ENCODE data around the gene SV2B.

The SV2B gene

GRCh38 chr15:91196127-91196526, 96.1 kb downstream of the SV2B start:
- Mint-ChIP-seq H3K9me3 (no peaks in the 10 kb centered on the region), H3K4me3 (no peak overlapping the region), H3K36me3 (ENCODE audit: insufficient read depth) (no peaks in the 10 kb centered on the region), H3K27ac (no peak overlapping the region), H3K4me1 (ENCODE audit: low read depth in 2 of 2) (no peaks in the 10 kb centered on the region), H3K27me3 (peaks cover 62 to 77% of the 10 kb centered on the region in 2 donors)
- ATAC-seq (replicated peaks) = no peak
- DNase-seq = no peak

GRCh38 chr15:91196768-91197167, 96.7 kb downstream of the SV2B start:
- H3K27ac Mint-ChIP-seq = no peak overlapping the region
- no peaks in the 10 kb centered on the region for H3K4me1 Mint-ChIP-seq (ENCODE audit: low read depth in 2 of 2)
- H3K27me3 Mint-ChIP-seq = peaks cover 62 to 77% of the 10 kb centered on the region in 2 donors
- no peak for DNase-seq
- no peak for ATAC-seq (replicated peaks)
- no peak overlapping the region for H3K4me3 Mint-ChIP-seq
- H3K36me3 Mint-ChIP-seq (ENCODE audit: insufficient read depth) = no peaks in the 10 kb centered on the region
- H3K9me3 Mint-ChIP-seq = no peaks in the 10 kb centered on the region

- no peaks in the 10 kb centered on the region for H3K36me3 Mint-ChIP-seq (ENCODE audit: insufficient read depth)
- H3K4me3 Mint-ChIP-seq = no peak overlapping the region
- no peaks in the 10 kb centered on the region for H3K9me3 Mint-ChIP-seq
- no peak for ATAC-seq (replicated peaks)
- no peak overlapping the region for H3K27ac Mint-ChIP-seq
- no peaks in the 10 kb centered on the region for H3K4me1 Mint-ChIP-seq (ENCODE audit: low read depth in 2 of 2)
- no peak for DNase-seq
- peaks cover 44 to 66% of the 10 kb centered on the region in 2 donors for H3K27me3 Mint-ChIP-seq
These were observed 99.5 kb downstream of the SV2B start for GRCh38 chr15:91199511-91199910.

DNA sequence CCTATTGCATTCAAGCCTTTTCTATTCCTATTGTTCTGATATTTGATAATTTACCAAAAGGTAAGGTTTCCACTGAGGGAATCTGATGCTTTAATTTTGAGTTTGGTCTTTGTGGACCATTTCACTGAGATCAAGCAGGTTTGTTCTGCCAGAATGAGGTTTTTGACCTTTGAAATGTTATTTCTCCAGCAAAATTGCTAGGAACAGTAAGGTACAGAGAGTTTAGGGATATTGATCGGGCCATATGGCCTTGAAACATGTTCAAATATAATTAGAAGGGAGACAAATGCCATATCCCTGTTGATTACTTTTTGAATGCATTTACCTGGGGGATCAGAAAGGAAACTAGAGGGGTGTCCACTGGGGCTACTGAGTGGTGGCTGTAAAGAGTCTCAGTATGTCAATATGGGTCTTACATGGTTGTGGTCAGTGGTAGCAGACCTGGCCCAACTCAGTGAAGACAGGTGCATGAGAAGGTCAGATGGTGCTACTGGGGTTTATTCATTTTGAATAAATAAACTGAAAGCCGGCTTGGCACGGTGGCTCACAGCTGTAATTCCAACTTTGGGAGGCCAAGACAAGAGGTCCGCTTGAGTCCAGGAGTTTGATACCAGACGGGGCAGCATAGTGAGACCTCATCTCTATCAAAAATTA, 100.2 kb downstream of the SV2B start:
- no peaks in the 10 kb centered on the region for H3K36me3 Mint-ChIP-seq (ENCODE audit: insufficient read depth)
- no peak for ATAC-seq (replicated peaks)
- no peak overlapping the region for H3K4me3 Mint-ChIP-seq
- no peak overlapping the region for H3K27ac Mint-ChIP-seq
- peaks cover 37 to 59% of the 10 kb centered on the region in 2 donors for H3K27me3 Mint-ChIP-seq
- no peak for DNase-seq
- H3K9me3 Mint-ChIP-seq = no peaks in the 10 kb centered on the region
- no peaks in the 10 kb centered on the region for H3K4me1 Mint-ChIP-seq (ENCODE audit: low read depth in 2 of 2)

DNA sequence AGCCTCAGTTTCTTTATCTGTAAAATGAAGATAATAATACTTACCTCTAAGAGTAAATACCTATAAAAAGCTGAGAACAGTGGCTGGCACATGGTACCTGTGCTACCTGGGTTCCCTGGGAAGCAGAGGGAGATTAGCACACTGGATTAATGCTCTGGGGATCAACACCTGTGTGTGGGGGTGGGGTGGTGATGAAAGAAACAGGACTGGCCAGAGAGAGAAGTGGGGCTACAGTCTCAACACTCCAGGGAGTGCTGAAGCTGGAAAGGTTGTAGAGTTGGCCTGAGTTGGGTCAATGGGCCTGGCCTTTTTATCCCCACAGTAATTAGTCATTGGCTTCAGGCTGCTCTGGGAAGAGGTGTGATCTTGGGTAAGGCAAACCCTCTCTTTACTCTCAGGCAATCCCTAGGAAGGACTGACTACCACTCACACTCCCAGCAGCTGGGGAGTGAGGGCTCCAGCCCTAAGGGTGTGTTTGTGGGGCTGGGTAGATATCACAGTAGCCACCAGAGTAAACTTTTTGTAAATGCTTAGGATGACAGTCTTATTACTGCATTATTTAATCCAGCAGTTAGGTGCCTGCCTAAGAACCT, 102.5 kb downstream of the SV2B start:
- no peak overlapping the region for H3K27ac Mint-ChIP-seq
- no peak overlapping the region for H3K4me3 Mint-ChIP-seq
- no peak for ATAC-seq (replicated peaks)
- peaks cover 43 to 59% of the 10 kb centered on the region in 2 donors for H3K27me3 Mint-ChIP-seq
- H3K36me3 Mint-ChIP-seq (ENCODE audit: insufficient read depth) = no peaks in the 10 kb centered on the region
- H3K9me3 Mint-ChIP-seq = no peaks in the 10 kb centered on the region
- no peak for DNase-seq
- H3K4me1 Mint-ChIP-seq (ENCODE audit: low read depth in 2 of 2) = no peaks in the 10 kb centered on the region

- no peaks in the 10 kb centered on the region for H3K9me3 Mint-ChIP-seq
- no peak for ATAC-seq (replicated peaks)
- no peaks in the 10 kb centered on the region for H3K36me3 Mint-ChIP-seq (ENCODE audit: insufficient read depth)
- no peak overlapping the region for H3K27ac Mint-ChIP-seq
- no peak overlapping the region for H3K4me3 Mint-ChIP-seq
- H3K27me3 Mint-ChIP-seq = peaks cover 50 to 66% of the 10 kb centered on the region in 2 donors
- H3K4me1 Mint-ChIP-seq (ENCODE audit: low read depth in 2 of 2) = no peaks in the 10 kb centered on the region
- DNase-seq = no peak
These were observed 103.7 kb downstream of the SV2B start for GRCh38 chr15:91203619-91204203.

GRCh38 chr15:91208371-91208770, 108.3 kb downstream of the SV2B start:
- H3K9me3 Mint-ChIP-seq = no peaks in the 10 kb centered on the region
- no peaks in the 10 kb centered on the region for H3K36me3 Mint-ChIP-seq (ENCODE audit: insufficient read depth)
- ATAC-seq (replicated peaks) = no peak
- no peak for DNase-seq
- no peaks in the 10 kb centered on the region for H3K4me1 Mint-ChIP-seq (ENCODE audit: low read depth in 2 of 2)
- no peak overlapping the region for H3K4me3 Mint-ChIP-seq
- peaks cover 53 to 65% of the 10 kb centered on the region in 2 donors for H3K27me3 Mint-ChIP-seq
- H3K27ac Mint-ChIP-seq = no peak overlapping the region

GRCh38 chr15:91209318-91209717, 109.3 kb downstream of the SV2B start:
- Mint-ChIP-seq H3K27ac (no peak overlapping the region), H3K36me3 (ENCODE audit: insufficient read depth) (no peaks in the 10 kb centered on the region), H3K9me3 (no peaks in the 10 kb centered on the region), H3K4me3 (no peak overlapping the region), H3K27me3 (peaks cover 59 to 60% of the 10 kb centered on the region in 2 donors), H3K4me1 (ENCODE audit: low read depth in 2 of 2) (no peaks in the 10 kb centered on the region)
- ATAC-seq (replicated peaks) = no peak
- DNase-seq = no peak

GRCh38 chr15:91209726-91210125, 109.7 kb downstream of the SV2B start:
- Mint-ChIP-seq H3K4me1 (ENCODE audit: low read depth in 2 of 2) (no peaks in the 10 kb centered on the region), H3K4me3 (no peak overlapping the region), H3K27ac (no peak overlapping the region), H3K36me3 (ENCODE audit: insufficient read depth) (no peaks in the 10 kb centered on the region), H3K9me3 (no peaks in the 10 kb centered on the region), H3K27me3 (peaks cover 59 to 61% of the 10 kb centered on the region in 2 donors)
- ATAC-seq (replicated peaks) = no peak
- DNase-seq = no peak

- ATAC-seq (replicated peaks) (no peak), DNase-seq (no peak)
- Mint-ChIP-seq H3K4me3 (no peak overlapping the region), H3K4me1 (ENCODE audit: low read depth in 2 of 2) (no peaks in the 10 kb centered on the region), H3K36me3 (ENCODE audit: insufficient read depth) (no peaks in the 10 kb centered on the region), H3K27me3 (peaks cover 42 to 48% of the 10 kb centered on the region in 2 donors), H3K9me3 (no peaks in the 10 kb centered on the region), H3K27ac (no peak overlapping the region)
These were observed 114.9 kb downstream of the SV2B start for GRCh38 chr15:91214675-91215590.

DNA sequence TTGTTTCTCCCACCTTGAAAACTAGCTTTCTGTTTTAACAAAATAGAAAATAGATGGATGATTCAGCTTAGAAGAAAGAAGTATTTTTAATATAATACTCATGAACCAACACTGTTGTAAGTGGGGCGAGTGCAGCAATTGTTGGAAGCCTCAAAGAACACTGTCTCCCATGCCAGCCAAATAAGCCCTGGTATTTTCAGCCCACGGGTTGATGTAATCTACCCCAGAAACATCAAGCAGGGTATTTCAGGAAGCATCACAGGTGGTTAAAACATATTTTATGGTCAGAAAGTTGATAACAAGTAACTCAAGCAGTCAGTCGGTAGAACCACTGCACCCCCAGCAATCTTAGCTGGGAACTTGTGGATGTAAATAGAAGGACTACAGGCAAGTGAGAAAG, 115.9 kb downstream of the SV2B start:
- Mint-ChIP-seq H3K4me1 (ENCODE audit: low read depth in 2 of 2) (no peaks in the 10 kb centered on the region), H3K9me3 (no peaks in the 10 kb centered on the region), H3K27ac (no peak overlapping the region), H3K27me3 (peaks cover 36 to 47% of the 10 kb centered on the region in 2 donors), H3K4me3 (no peak overlapping the region), H3K36me3 (ENCODE audit: insufficient read depth) (no peaks in the 10 kb centered on the region)
- no peak for DNase-seq
- ATAC-seq (replicated peaks) = no peak

GRCh38 chr15:91219206-91219605, 119.1 kb downstream of the SV2B start:
- Mint-ChIP-seq H3K36me3 (ENCODE audit: insufficient read depth) (no peaks in the 10 kb centered on the region), H3K4me1 (ENCODE audit: low read depth in 2 of 2) (no peaks in the 10 kb centered on the region), H3K27me3 (peaks cover 40 to 61% of the 10 kb centered on the region in 2 donors), H3K27ac (no peak overlapping the region), H3K9me3 (no peaks in the 10 kb centered on the region), H3K4me3 (no peak overlapping the region)
- ATAC-seq (replicated peaks) (no peak), DNase-seq (no peak)

DNA sequence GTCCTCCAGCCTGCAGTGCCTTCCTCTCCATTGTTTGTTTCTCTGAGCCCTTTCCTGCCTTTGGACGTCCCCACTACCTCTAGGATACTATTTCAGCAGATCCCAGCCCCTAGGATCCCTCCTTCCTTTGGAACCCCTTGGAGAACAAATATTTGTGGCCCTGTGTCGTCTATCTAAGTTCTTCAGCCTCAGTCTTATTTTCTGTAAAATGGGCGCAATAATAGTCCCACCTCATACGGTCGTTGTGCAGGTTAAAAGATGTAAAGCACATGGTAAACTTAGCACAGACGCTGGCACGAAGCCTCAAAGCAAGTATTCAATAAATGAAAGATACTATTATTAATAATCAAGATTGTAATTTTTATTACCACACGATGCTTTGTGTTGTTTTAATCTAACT, 122.0 kb downstream of the SV2B start:
- Mint-ChIP-seq H3K4me3 (no peak overlapping the region), H3K4me1 (ENCODE audit: low read depth in 2 of 2) (peaks cover 0 to 2% of the 10 kb centered on the region in 2 donors), H3K36me3 (ENCODE audit: insufficient read depth) (no peaks in the 10 kb centered on the region), H3K9me3 (no peaks in the 10 kb centered on the region), H3K27me3 (peaks cover 58 to 81% of the 10 kb centered on the region in 2 donors), H3K27ac (no peak overlapping the region)
- DNase-seq (no peak), ATAC-seq (replicated peaks) (no peak)

Measured in effector memory CD8-positive, alpha-beta T cell (primary cell).